Measurements from ENCODE around the gene CNOT9.

Gene CNOT9

GRCh38 chr2:218621007-218621406 is 52.4 kb downstream of the CNOT9 start:
- no peaks in the 10 kb centered on the region for H3K9me3 ChIP-seq (ENCODE audit: control insufficient read depth in 2 of 2, low read length in 2 of 2)
- no peak overlapping the region for H3K9ac ChIP-seq (ENCODE audit: low read length in 2 of 2)
- peaks cover 8% of the 10 kb centered on the region for H3K4me1 ChIP-seq (ENCODE audit: control insufficient read depth, insufficient read depth, low read length)
- H3K36me3 ChIP-seq (ENCODE audit: control insufficient read depth in 2 of 2, insufficient read depth in 2 of 2, low read length in 2 of 2) = peaks cover 21 to 33% of the 10 kb centered on the region in 2 donors
- H3K4me3 ChIP-seq (ENCODE audit: low read length in 2 of 2) = no peak overlapping the region
- no peaks in the 10 kb centered on the region for H3K27me3 ChIP-seq (ENCODE audit: control insufficient read depth in 1 of 2, insufficient read depth in 2 of 2, low read length in 2 of 2)
- no peak overlapping the region for H3K27ac ChIP-seq (ENCODE audit: low read length)

GRCh38 chr2:218622606-218623365 is 54.1 kb downstream of the CNOT9 start:
- H3K4me3 ChIP-seq (ENCODE audit: low read length in 2 of 2) = no peak overlapping the region
- no peak overlapping the region for H3K9ac ChIP-seq (ENCODE audit: low read length in 2 of 2)
- peaks cover 21 to 39% of the 10 kb centered on the region in 2 donors for H3K36me3 ChIP-seq (ENCODE audit: control insufficient read depth in 2 of 2, insufficient read depth in 2 of 2, low read length in 2 of 2)
- peaks cover 3% of the 10 kb centered on the region for H3K4me1 ChIP-seq (ENCODE audit: control insufficient read depth, insufficient read depth, low read length)
- H3K27ac ChIP-seq (ENCODE audit: low read length) = no peak overlapping the region
- H3K27me3 ChIP-seq (ENCODE audit: control insufficient read depth in 1 of 2, insufficient read depth in 2 of 2, low read length in 2 of 2) = no peaks in the 10 kb centered on the region
- H3K9me3 ChIP-seq (ENCODE audit: control insufficient read depth in 2 of 2, low read length in 2 of 2) = no peaks in the 10 kb centered on the region

- Histone ChIP-seq H3K9ac (ENCODE audit: low read length in 2 of 2) (no peak overlapping the region), H3K27me3 (ENCODE audit: control insufficient read depth in 1 of 2, insufficient read depth in 2 of 2, low read length in 2 of 2) (no peaks in the 10 kb centered on the region), H3K4me3 (ENCODE audit: low read length in 2 of 2) (no peak overlapping the region), H3K27ac (ENCODE audit: low read length) (no peak overlapping the region), H3K36me3 (ENCODE audit: control insufficient read depth in 2 of 2, insufficient read depth in 2 of 2, low read length in 2 of 2) (peaks cover 19 to 38% of the 10 kb centered on the region in 2 donors), H3K4me1 (ENCODE audit: control insufficient read depth, insufficient read depth, low read length) (peaks cover 3% of the 10 kb centered on the region), H3K9me3 (ENCODE audit: control insufficient read depth in 2 of 2, low read length in 2 of 2) (no peaks in the 10 kb centered on the region)
Observed at GRCh38 chr2:218623366-218623705, 54.7 kb downstream of the CNOT9 start.

GRCh38 chr2:218626369-218626768 is 57.7 kb downstream of the CNOT9 start:
- Histone ChIP-seq H3K4me3 (ENCODE audit: low read length in 2 of 2) (no peak overlapping the region), H3K27ac (ENCODE audit: low read length) (no peak overlapping the region), H3K9me3 (ENCODE audit: control insufficient read depth in 2 of 2, low read length in 2 of 2) (no peaks in the 10 kb centered on the region), H3K27me3 (ENCODE audit: control insufficient read depth in 1 of 2, insufficient read depth in 2 of 2, low read length in 2 of 2) (no peaks in the 10 kb centered on the region), H3K9ac (ENCODE audit: low read length in 2 of 2) (no peak overlapping the region), H3K4me1 (ENCODE audit: control insufficient read depth, insufficient read depth, low read length) (peaks cover 8% of the 10 kb centered on the region), H3K36me3 (ENCODE audit: control insufficient read depth in 2 of 2, insufficient read depth in 2 of 2, low read length in 2 of 2) (peaks cover 19 to 27% of the 10 kb centered on the region in 2 donors)

- H3K27me3 ChIP-seq (ENCODE audit: control insufficient read depth in 1 of 2, insufficient read depth in 2 of 2, low read length in 2 of 2) = no peaks in the 10 kb centered on the region
- H3K4me3 ChIP-seq (ENCODE audit: low read length in 2 of 2) = no peak overlapping the region
- H3K4me1 ChIP-seq (ENCODE audit: control insufficient read depth, insufficient read depth, low read length) = peaks cover 5% of the 10 kb centered on the region
- H3K36me3 ChIP-seq (ENCODE audit: control insufficient read depth in 2 of 2, insufficient read depth in 2 of 2, low read length in 2 of 2) = peaks cover 17 to 28% of the 10 kb centered on the region in 2 donors
- no peaks in the 10 kb centered on the region for H3K9me3 ChIP-seq (ENCODE audit: control insufficient read depth in 2 of 2, low read length in 2 of 2)
- H3K27ac ChIP-seq (ENCODE audit: low read length) = no peak overlapping the region
- no peak overlapping the region for H3K9ac ChIP-seq (ENCODE audit: low read length in 2 of 2)
Observed at GRCh38 chr2:218627939-218628338, 59.3 kb downstream of the CNOT9 start.

GRCh38 chr2:218631837-218632236 is 63.2 kb downstream of the CNOT9 start:
- Histone ChIP-seq H3K9me3 (ENCODE audit: control insufficient read depth in 2 of 2, low read length in 2 of 2) (no peaks in the 10 kb centered on the region), H3K4me3 (ENCODE audit: low read length in 2 of 2) (no peak overlapping the region), H3K27me3 (ENCODE audit: control insufficient read depth in 1 of 2, insufficient read depth in 2 of 2, low read length in 2 of 2) (no peaks in the 10 kb centered on the region), H3K36me3 (ENCODE audit: control insufficient read depth in 2 of 2, insufficient read depth in 2 of 2, low read length in 2 of 2) (peaks cover 49 to 50% of the 10 kb centered on the region in 2 donors), H3K9ac (ENCODE audit: low read length in 2 of 2) (no peak overlapping the region), H3K27ac (ENCODE audit: low read length) (no peak overlapping the region), H3K4me1 (ENCODE audit: control insufficient read depth, insufficient read depth, low read length) (peaks cover 5% of the 10 kb centered on the region)

GRCh38 chr2:218635719-218636118 is 67.1 kb downstream of the CNOT9 start:
- H3K27ac ChIP-seq (ENCODE audit: low read length) = no peak overlapping the region
- no peaks in the 10 kb centered on the region for H3K9me3 ChIP-seq (ENCODE audit: control insufficient read depth in 2 of 2, low read length in 2 of 2)
- H3K9ac ChIP-seq (ENCODE audit: low read length in 2 of 2) = no peak overlapping the region
- no peaks in the 10 kb centered on the region for H3K27me3 ChIP-seq (ENCODE audit: control insufficient read depth in 1 of 2, insufficient read depth in 2 of 2, low read length in 2 of 2)
- H3K4me1 ChIP-seq (ENCODE audit: control insufficient read depth, insufficient read depth, low read length) = peaks cover under 1% of the 10 kb centered on the region
- H3K4me3 ChIP-seq (ENCODE audit: low read length in 2 of 2) = no peak overlapping the region
- peaks cover 65 to 69% of the 10 kb centered on the region in 2 donors for H3K36me3 ChIP-seq (ENCODE audit: control insufficient read depth in 2 of 2, insufficient read depth in 2 of 2, low read length in 2 of 2)

GRCh38 chr2:218638372-218638771 is 69.7 kb downstream of the CNOT9 start:
- Histone ChIP-seq H3K9me3 (ENCODE audit: control insufficient read depth in 2 of 2, low read length in 2 of 2) (no peaks in the 10 kb centered on the region), H3K36me3 (ENCODE audit: control insufficient read depth in 2 of 2, insufficient read depth in 2 of 2, low read length in 2 of 2) (peaks cover 64 to 80% of the 10 kb centered on the region in 2 donors), H3K4me1 (ENCODE audit: control insufficient read depth, insufficient read depth, low read length) (no peaks in the 10 kb centered on the region), H3K4me3 (ENCODE audit: low read length in 2 of 2) (no peak overlapping the region), H3K27ac (ENCODE audit: low read length) (no peak overlapping the region), H3K9ac (ENCODE audit: low read length in 2 of 2) (no peak overlapping the region), H3K27me3 (ENCODE audit: control insufficient read depth in 1 of 2, insufficient read depth in 2 of 2, low read length in 2 of 2) (no peaks in the 10 kb centered on the region)

GRCh38 chr2:218642121-218642656 is 73.5 kb downstream of the CNOT9 start:
- no peak overlapping the region for H3K4me3 ChIP-seq (ENCODE audit: low read length in 2 of 2)
- no peak overlapping the region for H3K9ac ChIP-seq (ENCODE audit: low read length in 2 of 2)
- H3K36me3 ChIP-seq (ENCODE audit: control insufficient read depth in 2 of 2, insufficient read depth in 2 of 2, low read length in 2 of 2) = peaks cover 64 to 69% of the 10 kb centered on the region in 2 donors
- no peaks in the 10 kb centered on the region for H3K27me3 ChIP-seq (ENCODE audit: control insufficient read depth in 1 of 2, insufficient read depth in 2 of 2, low read length in 2 of 2)
- H3K4me1 ChIP-seq (ENCODE audit: control insufficient read depth, insufficient read depth, low read length) = no peaks in the 10 kb centered on the region
- no peak overlapping the region for H3K27ac ChIP-seq (ENCODE audit: low read length)
- H3K9me3 ChIP-seq (ENCODE audit: control insufficient read depth in 2 of 2, low read length in 2 of 2) = no peaks in the 10 kb centered on the region

GRCh38 chr2:218642786-218643185 is 74.1 kb downstream of the CNOT9 start:
- H3K4me3 ChIP-seq (ENCODE audit: low read length in 2 of 2) = no peak overlapping the region
- H3K27ac ChIP-seq (ENCODE audit: low read length) = no peak overlapping the region
- H3K27me3 ChIP-seq (ENCODE audit: control insufficient read depth in 1 of 2, insufficient read depth in 2 of 2, low read length in 2 of 2) = no peaks in the 10 kb centered on the region
- H3K9ac ChIP-seq (ENCODE audit: low read length in 2 of 2) = no peak overlapping the region
- no peaks in the 10 kb centered on the region for H3K9me3 ChIP-seq (ENCODE audit: control insufficient read depth in 2 of 2, low read length in 2 of 2)
- H3K36me3 ChIP-seq (ENCODE audit: control insufficient read depth in 2 of 2, insufficient read depth in 2 of 2, low read length in 2 of 2) = peaks cover 64 to 66% of the 10 kb centered on the region in 2 donors
- no peaks in the 10 kb centered on the region for H3K4me1 ChIP-seq (ENCODE audit: control insufficient read depth, insufficient read depth, low read length)

- Histone ChIP-seq H3K36me3 (ENCODE audit: control insufficient read depth in 2 of 2, insufficient read depth in 2 of 2, low read length in 2 of 2) (peaks cover 64 to 67% of the 10 kb centered on the region in 2 donors), H3K4me1 (ENCODE audit: control insufficient read depth, insufficient read depth, low read length) (no peaks in the 10 kb centered on the region)
Observed at GRCh38 chr2:218643751-218644310, 75.2 kb downstream of the CNOT9 start.

More at GRCh38 chr2:218643751-218644310, 75.2 kb downstream of the CNOT9 start:
- no peak overlapping the region for H3K4me3 ChIP-seq (ENCODE audit: low read length in 2 of 2)
- no peaks in the 10 kb centered on the region for H3K27me3 ChIP-seq (ENCODE audit: control insufficient read depth in 1 of 2, insufficient read depth in 2 of 2, low read length in 2 of 2)
- H3K9ac ChIP-seq (ENCODE audit: low read length in 2 of 2) = no peak overlapping the region
- H3K9me3 ChIP-seq (ENCODE audit: control insufficient read depth in 2 of 2, low read length in 2 of 2) = no peaks in the 10 kb centered on the region
- no peak overlapping the region for H3K27ac ChIP-seq (ENCODE audit: low read length)
